Measurements from ENCODE around the gene RAB3C.

Gene RAB3C

GRCh38 chr5:58740956-58741355, 158.1 kb downstream of the RAB3C start:
- Histone ChIP-seq H3F3A (ENCODE audit: insufficient read depth, low read length) (no peaks in the 10 kb centered on the region), H3K4me3 (ENCODE audit: low read length) (no peak overlapping the region), H3K36me3 (replicated peaks; ENCODE audit: insufficient read depth, low read length) (no peaks in the 10 kb centered on the region), H3K9me3 (replicated peaks; ENCODE audit: insufficient read depth, low read length) (no peaks in the 10 kb centered on the region), H3K79me2 (ENCODE audit: low read length) (no peaks in the 10 kb centered on the region), H2AFZ (ENCODE audit: low read length) (no peak overlapping the region), H3K27me3 (replicated peaks; ENCODE audit: insufficient read depth, low read length) (no peaks in the 10 kb centered on the region), H3K4me2 (ENCODE audit: low read depth, low read length) (no peak overlapping the region), H4K20me1 (ENCODE audit: insufficient read depth, low read length) (no peaks in the 10 kb centered on the region), H3K27ac (ENCODE audit: low read length) (no peak overlapping the region), H3K9ac (ENCODE audit: low read length) (no peak overlapping the region), H3K9me2 (replicated peaks; ENCODE audit: insufficient read depth, low read length) (no peaks in the 10 kb centered on the region), H3K4me1 (ENCODE audit: low read length) (no peaks in the 10 kb centered on the region)
- TF ChIP-seq CTCF (IDR thresholded peaks at IDR 0.05; ENCODE audit: low read length) (no peak), EZH2phosphoT487 (IDR thresholded peaks at IDR 0.05; ENCODE audit: low read length) (no peak), EZH2 (optimal IDR thresholded peaks at IDR 0.05; ENCODE audit: low read depth, low read length) (no peak)
- DNase-seq: no peak

GRCh38 chr5:58745350-58745749, 162.5 kb downstream of the RAB3C start:
- no peaks in the 10 kb centered on the region for H3K4me1 ChIP-seq (ENCODE audit: low read length)

GRCh38 chr5:58746321-58746720, 163.4 kb downstream of the RAB3C start:
- TF ChIP-seq EZH2phosphoT487 (IDR thresholded peaks at IDR 0.05; ENCODE audit: low read length): no peak
- TF ChIP-seq EZH2 (optimal IDR thresholded peaks at IDR 0.05; ENCODE audit: low read depth, low read length): no peak
- TF ChIP-seq CTCF (IDR thresholded peaks at IDR 0.05; ENCODE audit: low read length): no peak
- Histone ChIP-seq H3K4me1 (ENCODE audit: low read length) (no peaks in the 10 kb centered on the region), H3K9ac (ENCODE audit: low read length) (no peak overlapping the region), H3K9me2 (replicated peaks; ENCODE audit: insufficient read depth, low read length) (no peaks in the 10 kb centered on the region), H3K27me3 (replicated peaks; ENCODE audit: insufficient read depth, low read length) (no peaks in the 10 kb centered on the region), H3K79me2 (ENCODE audit: low read length) (no peaks in the 10 kb centered on the region), H3K9me3 (replicated peaks; ENCODE audit: insufficient read depth, low read length) (no peaks in the 10 kb centered on the region), H3F3A (ENCODE audit: insufficient read depth, low read length) (no peaks in the 10 kb centered on the region), H3K4me3 (ENCODE audit: low read length) (no peak overlapping the region), H3K36me3 (replicated peaks; ENCODE audit: insufficient read depth, low read length) (no peaks in the 10 kb centered on the region), H2AFZ (ENCODE audit: low read length) (no peak overlapping the region), H3K27ac (ENCODE audit: low read length) (no peak overlapping the region), H4K20me1 (ENCODE audit: insufficient read depth, low read length) (no peaks in the 10 kb centered on the region), H3K4me2 (ENCODE audit: low read depth, low read length) (no peak overlapping the region)
- DNase-seq: no peak

More at GRCh38 chr5:58745350-58745749, 162.5 kb downstream of the RAB3C start:
- no peaks in the 10 kb centered on the region for H3K27me3 ChIP-seq (replicated peaks; ENCODE audit: insufficient read depth, low read length)
- H3K9ac ChIP-seq (ENCODE audit: low read length): no peak overlapping the region
- H3K79me2 ChIP-seq (ENCODE audit: low read length): no peaks in the 10 kb centered on the region
- no peaks in the 10 kb centered on the region for H4K20me1 ChIP-seq (ENCODE audit: insufficient read depth, low read length)
- no peak overlapping the region for H2AFZ ChIP-seq (ENCODE audit: low read length)
- TF ChIP-seq CTCF (IDR thresholded peaks at IDR 0.05; ENCODE audit: low read length): no peak
- TF ChIP-seq EZH2 (optimal IDR thresholded peaks at IDR 0.05; ENCODE audit: low read depth, low read length): no peak
- TF ChIP-seq EZH2phosphoT487 (IDR thresholded peaks at IDR 0.05; ENCODE audit: low read length): no peak
- no peaks in the 10 kb centered on the region for H3K9me3 ChIP-seq (replicated peaks; ENCODE audit: insufficient read depth, low read length)
- H3K4me3 ChIP-seq (ENCODE audit: low read length): no peak overlapping the region
- DNase-seq: no peak
- no peaks in the 10 kb centered on the region for H3K36me3 ChIP-seq (replicated peaks; ENCODE audit: insufficient read depth, low read length)
- H3K4me2 ChIP-seq (ENCODE audit: low read depth, low read length): no peak overlapping the region
- no peaks in the 10 kb centered on the region for H3K9me2 ChIP-seq (replicated peaks; ENCODE audit: insufficient read depth, low read length)
- no peaks in the 10 kb centered on the region for H3F3A ChIP-seq (ENCODE audit: insufficient read depth, low read length)
- H3K27ac ChIP-seq (ENCODE audit: low read length): no peak overlapping the region
